Calu3 (cell line): Measurements from ENCODE around the gene MACROD2. TPM values are rescaled to one million over a fixed set of nuclear protein-coding genes. Genes with fewer than 3 reads are reported as not detected.

Source experiments
- BruUV-seq: library from RNA; stranded (reverse); fragments of 400-500 nt; replicated peaks from 2 replicates; lab custom pipeline; 2021; lab: Mats Ljungman, UMichigan
- CTCF ChIA-PET: fragments of 300-600 bp; sonication (Branson Sonifier 250); formaldehyde crosslinking; loops from one replicate; lab custom pipeline; 2022; ENCODE audit warnings: antibody characterized with exemption; lab: Charles Lee
- DNase-seq: peaks from one replicate; pipeline ENCODE4 v3.0.0; 2022
- H3K27ac Mint-ChIP-seq: one replicate; pipeline ENCODE4 v1.8.0; 2022; ENCODE audit warnings: mixed read lengths; ENCODE audit not compliant: unreplicated experiment
- H3K27me3 Mint-ChIP-seq: one replicate; pipeline ENCODE4 v1.8.0; 2022; ENCODE audit warnings: mixed read lengths; ENCODE audit not compliant: unreplicated experiment
- H3K36me3 Mint-ChIP-seq: one replicate; pipeline ENCODE4 v1.8.0; 2022; ENCODE audit warnings: mild to moderate bottlenecking, moderate library complexity, mixed read lengths; ENCODE audit not compliant: insufficient read depth, unreplicated experiment
- H3K4me1 Mint-ChIP-seq: one replicate; pipeline ENCODE4 v1.8.0; 2022; ENCODE audit warnings: mild to moderate bottlenecking, low read depth, mixed read lengths; ENCODE audit not compliant: unreplicated experiment
- H3K4me3 Mint-ChIP-seq: one replicate; pipeline ENCODE4 v1.8.0; 2022; ENCODE audit warnings: mild to moderate bottlenecking, low read depth, moderate library complexity, mixed read lengths; ENCODE audit not compliant: unreplicated experiment
- H3K9me3 Mint-ChIP-seq: one replicate; pipeline ENCODE4 v1.8.0; 2022; ENCODE audit warnings: low read depth, mixed read lengths; ENCODE audit not compliant: unreplicated experiment
- CTCF ChIP-seq: fragments of 200-600 bp; IDR thresholded peaks from one replicate; pipeline ENCODE4 v1.8.0; 2022; ENCODE audit warnings: antibody characterized with exemption; ENCODE audit not compliant: unreplicated experiment
- intact Hi-C: fragments of 100-400 bp; cut with micrococcal nuclease; formaldehyde crosslinking; loops from one replicate; pipeline ENCODE4 v1.10.0; 2022; ENCODE audit not compliant: unreplicated experiment
- total RNA-seq: library from RNA; stranded (reverse); gene quantifications from 2 replicates; pipeline ENCODE4 v1.2.3, GENCODE V29; 2022

MACROD2 gene
- total RNA-seq, 1 experiment from 2014 or later, result 29.4 TPM

- intact Hi-C loops, result no loop called here
- no TSS peak for BruUV-seq
- no peak for TF ChIP-seq CTCF
- Mint-ChIP-seq H3K36me3 (no peaks in the 10 kb centered on the region), H3K4me1 (no peaks in the 10 kb centered on the region), H3K27me3 (no peaks in the 10 kb centered on the region), H3K4me3 (no peak overlapping the region), H3K9me3 (no peaks in the 10 kb centered on the region), H3K27ac (no peak overlapping the region)
- CTCF ChIA-PET, result no interaction called here
- DNase-seq, result no peak
These were observed 1073.2 kb downstream of the MACROD2 start for GRCh38 chr20:15068486-15068885.

- no TSS peak for BruUV-seq
- CTCF ChIA-PET, result interaction anchor here (0.6 kb wide), 1 partner anchor 673 kb away, joined by 3 read pairs; no protein-coding TSS in a partner anchor
- intact Hi-C loops, result no loop called here
- no peak for DNase-seq
- H3K36me3 Mint-ChIP-seq, result no peaks in the 10 kb centered on the region
- no peaks in the 10 kb centered on the region for H3K27me3 Mint-ChIP-seq
- no peak for TF ChIP-seq CTCF
- H3K4me3 Mint-ChIP-seq, result no peak overlapping the region
- H3K27ac Mint-ChIP-seq, result no peak overlapping the region
- H3K4me1 Mint-ChIP-seq, result no peaks in the 10 kb centered on the region
- no peaks in the 10 kb centered on the region for H3K9me3 Mint-ChIP-seq
These were observed 1074.0 kb downstream of the MACROD2 start for GRCh38 chr20:15069355-15069754.

GRCh38 chr20:15071085-15071808 lies 1075.9 kb downstream of the MACROD2 start:
- H3K36me3 Mint-ChIP-seq, result no peaks in the 10 kb centered on the region
- intact Hi-C loops, result no loop called here
- DNase-seq, result no peak
- no peaks in the 10 kb centered on the region for H3K4me1 Mint-ChIP-seq
- no peaks in the 10 kb centered on the region for H3K9me3 Mint-ChIP-seq
- no peak overlapping the region for H3K27ac Mint-ChIP-seq
- no peak for TF ChIP-seq CTCF
- H3K4me3 Mint-ChIP-seq, result no peak overlapping the region
- H3K27me3 Mint-ChIP-seq, result no peaks in the 10 kb centered on the region
- BruUV-seq, result no TSS peak
- CTCF ChIA-PET, result no interaction called here

- H3K27ac Mint-ChIP-seq, result no peak overlapping the region
- intact Hi-C loops, result no loop called here
- no peaks in the 10 kb centered on the region for H3K27me3 Mint-ChIP-seq
- H3K36me3 Mint-ChIP-seq, result no peaks in the 10 kb centered on the region
- CTCF ChIA-PET, result no interaction called here
- no peak for TF ChIP-seq CTCF
- no peaks in the 10 kb centered on the region for H3K4me1 Mint-ChIP-seq
- no peaks in the 10 kb centered on the region for H3K9me3 Mint-ChIP-seq
- no peak for DNase-seq
- no TSS peak for BruUV-seq
- H3K4me3 Mint-ChIP-seq, result no peak overlapping the region
These were observed 1077.0 kb downstream of the MACROD2 start for GRCh38 chr20:15072316-15072715.
